GM21515 (cell line): ENCODE data around the gene KRT17.
"Not testable (repeated sequence)": the region's sequence is repeated elsewhere in the genome, so short reads cannot be mapped to it uniquely, and the experiment has no call there.

Experiments used
- ATAC-seq: cut with Tn5 transposase; IDR thresholded peaks from one replicate; pipeline ENCODE4 v1.9.1; 2021; ENCODE audit not compliant: unreplicated experiment

KRT17 gene

DNA sequence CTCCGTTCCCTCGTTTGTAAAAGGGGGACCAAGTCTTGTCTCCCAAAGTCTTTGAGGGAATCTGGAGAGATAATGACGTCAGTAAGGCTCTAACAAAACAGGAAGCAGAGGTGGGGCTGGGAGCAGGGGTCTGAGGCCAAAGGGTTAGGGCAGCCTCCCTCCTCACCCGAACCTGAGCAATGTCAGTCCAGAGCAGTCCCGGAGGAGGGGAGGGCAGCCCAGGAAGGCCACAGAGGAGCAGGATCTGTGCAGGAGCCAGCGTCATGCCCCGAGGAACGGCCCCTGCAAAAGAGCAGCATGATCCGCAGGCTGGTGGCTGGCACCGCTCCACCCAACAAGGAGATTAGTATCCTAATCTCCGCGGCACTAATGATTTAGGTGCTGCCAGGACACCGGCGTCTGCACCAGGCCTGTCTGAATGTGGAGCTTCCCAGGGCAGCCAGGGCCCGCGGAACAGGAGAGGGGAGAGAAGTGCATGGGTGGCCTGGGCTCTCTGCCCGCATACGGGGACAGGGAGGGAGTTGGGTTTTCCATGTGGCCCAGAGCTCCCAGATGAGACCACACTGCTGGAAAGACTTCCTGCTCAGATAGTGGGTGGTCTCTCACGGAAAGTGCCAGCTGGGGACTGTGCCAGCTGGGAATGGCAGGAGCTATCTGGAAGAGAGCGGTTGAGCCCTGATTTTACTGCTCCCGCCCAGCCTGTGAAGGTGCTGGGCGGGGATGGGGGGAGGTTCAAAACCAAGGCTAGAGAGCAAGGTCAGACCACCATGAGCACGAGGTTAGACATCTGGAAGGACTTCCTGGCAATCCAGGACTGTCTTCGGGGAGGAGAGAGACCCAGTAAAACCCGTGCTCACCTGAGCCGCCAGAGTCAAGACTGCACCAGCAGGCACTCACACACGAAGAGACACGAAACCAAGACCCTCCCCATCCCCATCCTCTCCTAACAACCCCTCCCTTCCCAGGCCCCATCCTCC, 11.0 kb upstream of the KRT17 start:
- no peak for ATAC-seq

DNA sequence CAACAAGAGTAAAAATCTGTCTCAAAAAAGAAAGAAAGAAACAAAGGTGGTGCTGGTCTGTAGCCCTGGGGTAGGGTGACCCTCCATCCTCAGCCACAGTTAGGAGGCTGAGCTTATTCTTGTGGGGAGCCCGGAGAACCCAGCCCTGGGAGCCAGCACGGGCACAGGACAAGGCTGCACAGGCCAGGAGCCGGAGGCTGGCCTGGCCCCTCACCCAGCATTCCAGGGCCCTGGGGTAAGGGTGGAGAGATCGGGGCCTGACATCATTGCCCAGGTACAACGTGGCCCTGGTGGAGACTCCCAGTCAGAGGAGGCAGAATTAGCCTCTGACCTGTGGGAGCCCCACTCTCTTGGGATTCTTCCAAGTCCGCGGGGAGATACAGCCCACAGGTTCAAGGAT, 10.3 kb upstream of the KRT17 start:
- ATAC-seq: no peak

- ATAC-seq: no peak
Measured at GRCh38 chr17:41633556-41634199, 9.3 kb upstream of the KRT17 start.

DNA sequence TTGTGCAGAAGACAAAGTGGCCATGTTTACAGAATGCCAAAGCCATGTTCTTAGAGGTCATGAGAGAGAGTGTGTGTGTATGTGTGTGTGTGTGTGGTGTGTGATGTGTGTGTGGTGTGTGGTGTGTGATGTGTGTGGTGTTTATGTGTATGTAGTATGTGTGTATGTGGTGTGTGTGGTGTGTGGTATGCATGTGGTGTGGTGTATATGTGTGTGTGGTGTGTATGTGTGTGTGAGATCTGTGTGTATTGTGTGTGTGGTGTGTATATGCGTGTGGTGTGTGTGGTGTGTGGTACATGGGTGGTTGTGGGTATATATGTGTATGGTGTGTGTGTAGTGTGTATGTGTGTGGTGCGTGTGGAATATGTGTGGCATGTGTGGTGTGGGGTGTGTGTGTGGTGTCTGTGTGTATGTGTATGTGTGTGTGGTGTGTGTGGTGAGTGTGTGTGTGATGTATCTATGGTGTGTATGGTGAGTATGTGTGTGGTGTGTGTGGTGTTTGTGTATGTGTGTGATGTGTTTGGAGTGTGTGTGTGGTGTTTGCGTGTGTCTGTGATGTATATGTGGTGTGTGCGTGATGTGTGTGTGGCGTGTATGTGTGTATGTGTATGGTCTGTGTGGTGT, 8.2 kb upstream of the KRT17 start:
- ATAC-seq: no peak

DNA sequence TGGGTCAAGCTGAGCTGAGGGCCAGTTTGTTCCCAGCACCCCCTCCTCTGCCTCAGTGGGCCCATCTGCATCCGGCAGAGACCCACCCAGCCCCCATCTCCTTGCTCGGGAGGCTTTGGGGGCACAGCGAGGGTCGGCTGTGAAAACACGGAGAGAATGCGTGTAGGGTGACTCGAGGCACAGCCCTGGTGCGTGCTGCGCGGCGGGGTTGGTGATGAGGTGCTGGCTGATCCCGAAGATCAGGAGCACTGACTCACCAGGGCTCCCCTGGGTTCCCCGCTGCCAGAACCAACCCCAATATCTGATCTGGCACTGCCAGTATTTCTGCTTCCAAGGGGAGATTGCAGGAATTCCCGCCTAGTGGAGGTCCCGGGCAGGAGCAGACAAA, 7.5 kb upstream of the KRT17 start:
- ATAC-seq: no peak

DNA sequence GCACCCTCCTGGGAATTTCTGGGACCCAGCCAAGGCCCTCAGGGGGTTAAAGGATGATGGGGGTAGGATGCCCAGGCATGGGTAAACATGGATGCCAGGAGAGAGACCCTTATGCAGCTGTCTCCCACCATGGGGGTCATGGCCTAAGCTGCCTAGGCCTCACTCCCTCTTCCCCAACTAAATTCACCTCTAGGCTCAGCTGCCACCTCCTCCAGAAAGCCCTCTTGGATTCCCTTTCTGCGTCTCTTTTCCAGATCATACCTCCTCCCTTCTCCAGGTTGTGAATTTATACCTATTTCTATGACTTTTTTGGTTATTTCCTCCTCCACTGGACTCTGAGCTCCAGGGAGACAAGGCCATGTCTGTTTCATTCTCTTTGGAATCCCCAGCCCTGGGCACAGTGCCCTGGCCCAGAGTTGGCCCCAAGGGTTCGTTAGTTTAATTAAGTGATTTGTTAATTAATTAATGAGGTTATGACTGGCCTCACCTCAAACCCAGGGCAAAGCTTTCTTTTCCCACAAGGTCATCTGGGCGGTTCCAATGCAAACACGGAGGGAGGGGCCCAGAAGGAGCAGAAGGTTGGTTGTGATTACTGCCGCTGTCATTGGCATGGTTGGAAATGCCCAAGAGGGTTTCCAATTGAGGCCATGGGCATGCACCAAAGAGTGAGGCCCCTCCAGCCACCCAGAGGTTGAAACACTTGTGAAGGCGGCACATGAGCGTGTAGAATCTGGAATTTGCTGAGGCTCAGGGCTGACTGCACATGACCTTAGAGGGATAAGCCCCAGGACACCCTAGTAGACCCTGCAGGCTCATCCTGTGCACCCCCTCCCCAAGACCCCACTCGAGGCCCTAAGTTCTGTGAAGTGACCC, 6.9 kb upstream of the KRT17 start:
- ATAC-seq: no peak

- ATAC-seq: no peak
Measured at GRCh38 chr17:41629826-41630670, 5.7 kb upstream of the KRT17 start.

- no peak for ATAC-seq
Measured at GRCh38 chr17:41629316-41629715, 4.9 kb upstream of the KRT17 start.

DNA sequence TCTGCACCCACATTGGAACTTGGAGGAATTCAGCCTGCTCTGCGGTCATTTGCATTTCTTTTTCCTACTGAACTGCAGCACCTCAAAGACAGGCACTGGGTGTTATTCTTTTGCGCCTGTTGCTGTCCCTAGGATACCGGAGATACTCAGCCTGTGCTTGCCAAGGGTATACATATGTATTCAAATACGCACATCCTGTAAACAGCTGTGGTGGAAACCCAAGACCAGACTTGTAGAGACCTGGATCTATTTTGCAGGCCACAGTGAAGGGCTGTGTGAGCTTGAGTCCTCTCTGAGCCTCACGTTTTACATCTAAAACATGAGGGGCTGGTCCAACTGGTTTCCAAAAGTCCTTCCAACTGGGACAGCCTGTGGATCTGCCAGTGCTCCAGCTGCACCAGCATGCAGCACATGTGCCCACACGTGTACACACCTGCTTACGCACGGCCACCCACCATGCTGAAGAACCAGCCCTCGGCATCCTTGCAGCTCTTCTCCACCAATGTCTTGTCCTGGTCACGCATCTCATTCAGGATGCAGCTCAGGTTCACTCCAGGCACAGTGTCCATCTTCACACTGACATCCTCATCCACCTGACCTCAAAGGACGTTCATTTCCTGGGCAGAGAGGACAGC, 4.4 kb upstream of the KRT17 start:
- ATAC-seq: not testable (repeated sequence)

DNA sequence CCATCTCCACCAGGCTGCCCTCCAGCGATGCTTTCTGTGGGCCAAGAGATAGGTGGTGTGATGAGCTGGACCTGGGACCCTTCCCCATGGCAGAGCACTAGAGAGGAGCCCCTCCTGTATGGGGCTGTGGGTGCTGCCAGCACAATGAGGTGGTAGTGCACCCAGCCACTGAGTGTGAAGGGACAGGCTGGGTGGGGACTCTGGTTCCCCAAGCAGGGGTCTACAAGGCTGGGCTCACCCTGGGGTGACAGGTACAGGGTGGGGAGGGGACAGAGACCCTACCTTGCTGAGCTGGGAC, 3.6 kb upstream of the KRT17 start:
- ATAC-seq: not testable (repeated sequence)

DNA sequence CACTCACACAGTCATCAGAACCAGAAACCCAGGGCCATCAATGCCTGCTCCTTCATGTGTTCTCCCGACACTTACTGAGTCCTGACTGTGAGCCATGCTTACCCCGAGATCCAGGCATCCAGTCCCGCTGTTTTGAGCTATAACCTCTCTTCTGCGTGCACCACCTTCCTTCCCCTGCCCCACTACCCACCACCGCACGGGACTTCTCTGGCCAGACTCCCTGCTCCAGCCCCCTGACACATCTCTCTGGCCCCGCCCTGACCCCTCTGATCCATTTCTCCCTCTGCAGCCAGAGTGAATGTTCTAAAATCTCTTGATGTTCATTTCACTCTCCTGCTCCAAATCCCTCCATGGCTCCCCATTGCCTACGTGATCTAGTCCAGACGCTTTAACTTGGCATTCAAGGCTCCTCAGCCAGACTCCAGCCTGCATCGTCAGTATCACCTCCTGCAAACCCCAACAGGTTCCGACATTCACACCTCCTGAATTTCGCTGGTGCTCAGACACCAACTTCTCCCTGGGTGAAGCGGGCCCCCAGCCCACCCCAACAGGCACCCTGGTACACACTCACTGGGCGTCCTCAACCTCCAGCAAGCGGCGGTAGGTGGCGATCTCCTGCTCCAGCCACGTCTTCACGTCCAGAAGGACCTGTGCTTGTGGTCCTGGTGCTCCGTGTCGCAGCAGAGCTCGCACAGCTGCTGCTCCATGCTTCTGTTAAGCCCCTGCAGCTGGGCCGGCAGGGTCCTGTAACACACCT, 3.1 kb upstream of the KRT17 start:
- ATAC-seq: no peak

GRCh38 chr17:41626914-41627295, 2.5 kb upstream of the KRT17 start:
- ATAC-seq: not testable (repeated sequence)

- not testable (repeated sequence) for ATAC-seq
Measured at GRCh38 chr17:41626028-41626913, 1.9 kb upstream of the KRT17 start.

DNA sequence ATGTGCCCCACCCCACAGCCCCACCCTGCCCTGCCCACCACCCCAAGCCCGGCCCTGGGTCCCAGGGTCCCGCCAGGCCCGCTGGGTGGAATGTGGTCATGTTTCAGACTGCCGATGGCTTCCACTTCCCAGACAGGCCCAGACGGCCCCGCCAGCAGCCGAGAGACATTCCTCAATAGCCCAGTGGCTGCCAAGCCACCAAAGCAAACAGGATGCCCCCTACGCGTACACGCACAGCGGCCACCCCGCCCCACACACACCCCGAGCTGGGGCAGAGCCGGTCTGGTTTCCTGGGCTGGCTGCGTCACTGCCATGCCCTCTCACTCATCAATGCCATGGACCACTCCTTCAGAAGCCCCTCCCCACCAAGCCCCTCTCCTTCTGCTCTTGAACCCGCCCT, 1.2 kb upstream of the KRT17 start:
- no peak for ATAC-seq

- ATAC-seq: not testable (repeated sequence)
Measured at GRCh38 chr17:41623184-41623861, 1.1 kb downstream of the KRT17 start.

DNA sequence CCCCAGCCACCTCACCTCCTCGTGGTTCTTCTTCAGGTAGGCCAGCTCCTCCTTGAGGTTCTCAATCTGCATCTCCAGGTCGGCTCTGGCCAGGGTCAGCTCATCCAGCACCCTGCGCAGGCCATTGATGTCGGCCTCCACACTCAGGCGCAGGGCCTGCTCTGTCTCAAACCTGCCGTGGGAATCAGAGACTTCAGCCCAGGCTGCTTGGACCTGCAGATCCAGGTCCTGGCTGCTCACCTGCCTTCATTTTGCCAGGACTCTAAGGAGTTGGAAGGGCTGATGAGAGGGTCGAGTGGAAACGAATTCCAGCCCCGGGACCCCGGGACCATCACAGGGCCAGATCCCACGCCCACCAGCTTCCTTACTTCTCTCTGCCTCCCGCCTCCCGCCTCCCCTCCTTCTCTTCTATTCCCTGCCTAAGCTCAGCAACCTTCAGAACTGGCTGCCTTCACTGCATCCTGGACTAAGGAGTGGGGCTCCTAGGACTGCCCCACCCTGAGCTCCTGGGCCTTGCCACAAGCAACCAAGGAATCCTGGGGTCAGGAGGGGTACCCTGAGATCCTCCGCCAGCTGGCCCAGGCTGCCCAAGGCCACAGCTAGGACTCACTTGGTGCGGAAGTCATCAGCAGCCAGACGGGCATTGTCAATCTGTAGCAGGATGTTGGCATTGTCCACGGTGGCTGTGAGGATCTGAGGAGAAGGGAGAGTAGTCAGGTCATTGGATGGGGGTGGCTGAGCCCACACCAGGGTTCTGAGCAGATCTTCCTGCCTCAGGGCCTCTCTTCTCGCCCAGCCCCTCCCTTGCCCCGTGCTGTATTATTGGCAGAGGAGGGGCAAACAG, 1.8 kb downstream of the KRT17 start:
- not testable (repeated sequence) for ATAC-seq

- ATAC-seq: no peak
Measured at GRCh38 chr17:41621916-41622315, 2.5 kb downstream of the KRT17 start.
